ENCODE data around the gene C17orf78. TPM values are rescaled to one million over a fixed set of nuclear protein-coding genes. Genes with fewer than 3 reads are reported as not detected.

The C17orf78 gene
- not detected for total RNA-seq
- polyA plus RNA-seq, result not detected
- long read RNA-seq, donor 1, result 0 reads
- long read RNA-seq, donor 2, result 0 reads
- long read RNA-seq, donor 3, result 0 reads
- long read RNA-seq, donor 4, result 0 reads
- long read RNA-seq, donor 5, result 0 reads

- TF ChIP-seq CTCF (IDR thresholded peaks at IDR 0.05; ENCODE audit: control extremely low read depth, extremely low read depth), result no peak
- Histone ChIP-seq H3K9me3 (ENCODE audit: control insufficient read depth in 4 of 4, insufficient read depth in 3 of 4, low read length in 3 of 4) (no peaks in the 10 kb centered on the region), H3K27ac (ENCODE audit: low read depth in 1 of 2, low read length in 1 of 2) (no peak within 1 kb of the TSS), H3K36me3 (ENCODE audit: control insufficient read depth in 4 of 4, insufficient read depth in 4 of 4, low read length in 4 of 4) (no peaks in the 10 kb centered on the region), H3K27me3 (ENCODE audit: control insufficient read depth in 3 of 3, insufficient read depth in 3 of 3, low read length in 2 of 3) (no peaks in the 10 kb centered on the region), H3K4me1 (ENCODE audit: control insufficient read depth in 5 of 5, insufficient read depth in 5 of 5, low read length in 5 of 5) (no peaks in the 10 kb centered on the region), H3K9ac (ENCODE audit: insufficient read depth in 1 of 2, low read length in 2 of 2) (no peak within 1 kb of the TSS), H3K4me3 (no peak within 1 kb of the TSS)
- DNase-seq (no peak), ATAC-seq (ENCODE audit: insufficient read depth, low FRiP score) (no peak)
- WGBS, 2 donors, result 94 to 96% methylated on average over 7 of the region's 7 CpGs
Measured at GRCh38 chr17:37375706-37376105, at the start of gene C17orf78. TSS of gene C17orf78 (plus strand) at chr17:37375985. CDS start at chr17:37376093, 108 bp downstream.

- Histone ChIP-seq H3K4me1 (ENCODE audit: control insufficient read depth in 5 of 5, insufficient read depth in 5 of 5, low read length in 5 of 5) (no peaks in the 10 kb centered on the region), H3K4me3 (no peak overlapping the region), H3K9me3 (ENCODE audit: control insufficient read depth in 4 of 4, insufficient read depth in 3 of 4, low read length in 3 of 4) (no peaks in the 10 kb centered on the region), H3K36me3 (ENCODE audit: control insufficient read depth in 4 of 4, insufficient read depth in 4 of 4, low read length in 4 of 4) (peaks cover 0 to 11% (median 9%) of the 10 kb centered on the region in 4 donors), H3K27ac (ENCODE audit: low read depth in 1 of 2, low read length in 1 of 2) (no peak overlapping the region), H3K27me3 (ENCODE audit: control insufficient read depth in 3 of 3, insufficient read depth in 3 of 3, low read length in 2 of 3) (no peaks in the 10 kb centered on the region), H3K9ac (ENCODE audit: insufficient read depth in 1 of 2, low read length in 2 of 2) (no peak overlapping the region)
- no peak for ATAC-seq (ENCODE audit: insufficient read depth, low FRiP score)
- 74 to 78% methylated on average over 5 of the region's 5 CpGs for WGBS, 2 donors
- no peak for TF ChIP-seq CTCF (IDR thresholded peaks at IDR 0.05; ENCODE audit: control extremely low read depth, extremely low read depth)
- DNase-seq, result no peak
Measured at GRCh38 chr17:37327341-37328090, 48.3 kb upstream of the C17orf78 start.

GRCh38 chr17:37338847-37339246 is 36.9 kb upstream of the C17orf78 start:
- H3K4me3 ChIP-seq, result no peak overlapping the region
- H3K27me3 ChIP-seq (ENCODE audit: control insufficient read depth in 3 of 3, insufficient read depth in 3 of 3, low read length in 2 of 3), result no peaks in the 10 kb centered on the region
- no peak overlapping the region for H3K9ac ChIP-seq (ENCODE audit: insufficient read depth in 1 of 2, low read length in 2 of 2)
- WGBS, 2 donors, result 61 to 73% methylated on average over 3 of the region's 3 CpGs
- no peak for TF ChIP-seq CTCF (IDR thresholded peaks at IDR 0.05; ENCODE audit: control extremely low read depth, extremely low read depth)
- ATAC-seq (ENCODE audit: insufficient read depth, low FRiP score) (no peak), DNase-seq (no peak)
- peaks cover 0 to 3% (median under 1%) of the 10 kb centered on the region in 4 donors for H3K36me3 ChIP-seq (ENCODE audit: control insufficient read depth in 4 of 4, insufficient read depth in 4 of 4, low read length in 4 of 4)
- no peaks in the 10 kb centered on the region for H3K4me1 ChIP-seq (ENCODE audit: control insufficient read depth in 5 of 5, insufficient read depth in 5 of 5, low read length in 5 of 5)
- no peaks in the 10 kb centered on the region for H3K9me3 ChIP-seq (ENCODE audit: control insufficient read depth in 4 of 4, insufficient read depth in 3 of 4, low read length in 3 of 4)
- H3K27ac ChIP-seq (ENCODE audit: low read depth in 1 of 2, low read length in 1 of 2), result no peak overlapping the region
